ENCODE results near the gene ABHD3.
"Not testable (repeated sequence)": the region's sequence is repeated elsewhere in the genome, so short reads cannot be mapped to it uniquely, and the experiment has no call there.

The ABHD3 gene

GRCh38 chr18:21736926-21737325 is 32.4 kb upstream of the ABHD3 start:
- not testable (repeated sequence) for H3K27me3 ChIP-seq (ENCODE audit: control insufficient read depth, insufficient read depth, low read length); H3K27ac ChIP-seq (ENCODE audit: low read depth, low read length); H3K36me3 ChIP-seq (ENCODE audit: control insufficient read depth, insufficient read depth, low read length); H3K4me3 ChIP-seq (ENCODE audit: low read length); H3K9ac ChIP-seq (ENCODE audit: low read length); H3K4me1 ChIP-seq (ENCODE audit: control insufficient read depth, insufficient read depth, low read length)

GRCh38 chr18:21735452-21736015 is 31.0 kb upstream of the ABHD3 start:
- no peaks in the 10 kb centered on the region for H3K4me1 ChIP-seq (ENCODE audit: control insufficient read depth, insufficient read depth, low read length)
- H3K4me3 ChIP-seq (ENCODE audit: low read length), result peak overlapping the region; percentile 21
- no peaks in the 10 kb centered on the region for H3K27me3 ChIP-seq (ENCODE audit: control insufficient read depth, insufficient read depth, low read length)
- H3K9ac ChIP-seq (ENCODE audit: low read length), result no peak overlapping the region
- no peaks in the 10 kb centered on the region for H3K36me3 ChIP-seq (ENCODE audit: control insufficient read depth, insufficient read depth, low read length)
- H3K27ac ChIP-seq (ENCODE audit: low read depth, low read length), result no peak overlapping the region

- no peak overlapping the region for H3K9ac ChIP-seq (ENCODE audit: low read length)
- H3K4me3 ChIP-seq (ENCODE audit: low read length), result no peak overlapping the region
- no peak overlapping the region for H3K27ac ChIP-seq (ENCODE audit: low read depth, low read length)
- no peaks in the 10 kb centered on the region for H3K36me3 ChIP-seq (ENCODE audit: control insufficient read depth, insufficient read depth, low read length)
- H3K27me3 ChIP-seq (ENCODE audit: control insufficient read depth, insufficient read depth, low read length), result no peaks in the 10 kb centered on the region
- no peaks in the 10 kb centered on the region for H3K4me1 ChIP-seq (ENCODE audit: control insufficient read depth, insufficient read depth, low read length)
Observed at GRCh38 chr18:21733011-21733410, 28.4 kb upstream of the ABHD3 start.

GRCh38 chr18:21727702-21728101 is 23.1 kb upstream of the ABHD3 start:
- Histone ChIP-seq H3K9ac (ENCODE audit: low read length) (no peak overlapping the region), H3K27me3 (ENCODE audit: control insufficient read depth, insufficient read depth, low read length) (no peaks in the 10 kb centered on the region), H3K36me3 (ENCODE audit: control insufficient read depth, insufficient read depth, low read length) (no peaks in the 10 kb centered on the region), H3K4me1 (ENCODE audit: control insufficient read depth, insufficient read depth, low read length) (no peaks in the 10 kb centered on the region), H3K4me3 (ENCODE audit: low read length) (no peak overlapping the region), H3K27ac (ENCODE audit: low read depth, low read length) (no peak overlapping the region)

GRCh38 chr18:21725201-21725600 is 20.6 kb upstream of the ABHD3 start:
- Histone ChIP-seq H3K4me1 (ENCODE audit: control insufficient read depth, insufficient read depth, low read length) (no peaks in the 10 kb centered on the region), H3K4me3 (ENCODE audit: low read length) (no peak overlapping the region)

GRCh38 chr18:21722687-21723086 is 18.1 kb upstream of the ABHD3 start:
- Histone ChIP-seq H3K4me3 (ENCODE audit: low read length) (no peak overlapping the region), H3K36me3 (ENCODE audit: control insufficient read depth, insufficient read depth, low read length) (no peaks in the 10 kb centered on the region), H3K4me1 (ENCODE audit: control insufficient read depth, insufficient read depth, low read length) (no peaks in the 10 kb centered on the region), H3K27me3 (ENCODE audit: control insufficient read depth, insufficient read depth, low read length) (no peaks in the 10 kb centered on the region), H3K9ac (ENCODE audit: low read length) (no peak overlapping the region), H3K27ac (ENCODE audit: low read depth, low read length) (no peak overlapping the region)

More at GRCh38 chr18:21725201-21725600, 20.6 kb upstream of the ABHD3 start:
- no peaks in the 10 kb centered on the region for H3K27me3 ChIP-seq (ENCODE audit: control insufficient read depth, insufficient read depth, low read length)
- no peak overlapping the region for H3K9ac ChIP-seq (ENCODE audit: low read length)
- H3K36me3 ChIP-seq (ENCODE audit: control insufficient read depth, insufficient read depth, low read length), result no peaks in the 10 kb centered on the region
- no peak overlapping the region for H3K27ac ChIP-seq (ENCODE audit: low read depth, low read length)

- Histone ChIP-seq H3K4me3 (ENCODE audit: low read length) (no peak overlapping the region), H3K36me3 (ENCODE audit: control insufficient read depth, insufficient read depth, low read length) (no peaks in the 10 kb centered on the region), H3K27me3 (ENCODE audit: control insufficient read depth, insufficient read depth, low read length) (no peaks in the 10 kb centered on the region), H3K9ac (ENCODE audit: low read length) (no peak overlapping the region), H3K27ac (ENCODE audit: low read depth, low read length) (no peak overlapping the region), H3K4me1 (ENCODE audit: control insufficient read depth, insufficient read depth, low read length) (no peaks in the 10 kb centered on the region)
Observed at GRCh38 chr18:21714474-21714873, 9.9 kb upstream of the ABHD3 start.

GRCh38 chr18:21707130-21707529 is 2.6 kb upstream of the ABHD3 start:
- H3K9ac ChIP-seq (ENCODE audit: low read length); H3K4me1 ChIP-seq (ENCODE audit: control insufficient read depth, insufficient read depth, low read length); H3K27ac ChIP-seq (ENCODE audit: low read depth, low read length); H3K36me3 ChIP-seq (ENCODE audit: control insufficient read depth, insufficient read depth, low read length); H3K4me3 ChIP-seq (ENCODE audit: low read length); H3K27me3 ChIP-seq (ENCODE audit: control insufficient read depth, insufficient read depth, low read length): not testable (repeated sequence)

GRCh38 chr18:21706386-21706865 is 1.9 kb upstream of the ABHD3 start:
- H3K9ac ChIP-seq (ENCODE audit: low read length), result no peak overlapping the region
- H3K36me3 ChIP-seq (ENCODE audit: control insufficient read depth, insufficient read depth, low read length), result no peaks in the 10 kb centered on the region
- no peak overlapping the region for H3K27ac ChIP-seq (ENCODE audit: low read depth, low read length)
- peaks cover 6% of the 10 kb centered on the region for H3K4me1 ChIP-seq (ENCODE audit: control insufficient read depth, insufficient read depth, low read length)
- no peaks in the 10 kb centered on the region for H3K27me3 ChIP-seq (ENCODE audit: control insufficient read depth, insufficient read depth, low read length)
- no peak overlapping the region for H3K4me3 ChIP-seq (ENCODE audit: low read length)

- Histone ChIP-seq H3K27ac (ENCODE audit: low read depth, low read length) (no peak overlapping the region), H3K9ac (ENCODE audit: low read length) (peak overlapping the region; percentile 12), H3K4me3 (ENCODE audit: low read length) (peak overlapping the region; percentile 94), H3K4me1 (ENCODE audit: control insufficient read depth, insufficient read depth, low read length) (peaks cover 6% of the 10 kb centered on the region), H3K36me3 (ENCODE audit: control insufficient read depth, insufficient read depth, low read length) (no peaks in the 10 kb centered on the region), H3K27me3 (ENCODE audit: control insufficient read depth, insufficient read depth, low read length) (no peaks in the 10 kb centered on the region)
Observed at GRCh38 chr18:21703241-21703820, 1.2 kb downstream of the ABHD3 start.

- no peak overlapping the region for H3K27ac ChIP-seq (ENCODE audit: low read depth, low read length)
- peaks cover 6% of the 10 kb centered on the region for H3K4me1 ChIP-seq (ENCODE audit: control insufficient read depth, insufficient read depth, low read length)
- no peak overlapping the region for H3K4me3 ChIP-seq (ENCODE audit: low read length)
- H3K27me3 ChIP-seq (ENCODE audit: control insufficient read depth, insufficient read depth, low read length), result no peaks in the 10 kb centered on the region
- no peak overlapping the region for H3K9ac ChIP-seq (ENCODE audit: low read length)
- H3K36me3 ChIP-seq (ENCODE audit: control insufficient read depth, insufficient read depth, low read length), result no peaks in the 10 kb centered on the region
Observed at GRCh38 chr18:21702602-21703001, 2.0 kb downstream of the ABHD3 start.

- no peaks in the 10 kb centered on the region for H3K36me3 ChIP-seq (ENCODE audit: control insufficient read depth, insufficient read depth, low read length)
- H3K27ac ChIP-seq (ENCODE audit: low read depth, low read length), result no peak overlapping the region
- H3K4me3 ChIP-seq (ENCODE audit: low read length), result no peak overlapping the region
- no peaks in the 10 kb centered on the region for H3K27me3 ChIP-seq (ENCODE audit: control insufficient read depth, insufficient read depth, low read length)
- H3K9ac ChIP-seq (ENCODE audit: low read length), result no peak overlapping the region
- peaks cover 6% of the 10 kb centered on the region for H3K4me1 ChIP-seq (ENCODE audit: control insufficient read depth, insufficient read depth, low read length)
Observed at GRCh38 chr18:21701621-21702020, 3.0 kb downstream of the ABHD3 start.

GRCh38 chr18:21700528-21701075 is 4.0 kb downstream of the ABHD3 start:
- no peak overlapping the region for H3K27ac ChIP-seq (ENCODE audit: low read depth, low read length)
- H3K36me3 ChIP-seq (ENCODE audit: control insufficient read depth, insufficient read depth, low read length), result no peaks in the 10 kb centered on the region
- no peaks in the 10 kb centered on the region for H3K27me3 ChIP-seq (ENCODE audit: control insufficient read depth, insufficient read depth, low read length)
- H3K4me1 ChIP-seq (ENCODE audit: control insufficient read depth, insufficient read depth, low read length), result peaks cover 6% of the 10 kb centered on the region
- H3K9ac ChIP-seq (ENCODE audit: low read length), result no peak overlapping the region
- H3K4me3 ChIP-seq (ENCODE audit: low read length), result no peak overlapping the region
